ENCODE data around the gene ITPR2. TPM values are rescaled to one million over a fixed set of nuclear protein-coding genes. Genes with fewer than 3 reads are reported as not detected.
"Not testable (repeated sequence)": the region's sequence is repeated elsewhere in the genome, so short reads cannot be mapped to it uniquely, and the experiment has no call there.

The ITPR2 gene
- total RNA-seq (2014; rRNA removed; shearing (Covaris generic)) = 9.6 and 13.6 TPM in 2 replicates

- peak; percentile 95 for DNase-seq (ENCODE audit: low read depth)
Measured at GRCh38 chr12:26832822-26833742, at the start of gene ITPR2. Gene ITPR2 (minus strand): TSS chr12:26833194. CDS start chr12:26832781, 413 bp downstream.

GRCh38 chr12:26880625-26881024 lies 47.6 kb upstream of the ITPR2 start:
- no peak for DNase-seq (ENCODE audit: low read depth)

- peak; percentile 9 for DNase-seq (ENCODE audit: low read depth)
Measured at GRCh38 chr12:26878661-26879119, 45.7 kb upstream of the ITPR2 start.

- peak; percentile 3 for DNase-seq (ENCODE audit: low read depth)
Measured at GRCh38 chr12:26874501-26875296, 41.7 kb upstream of the ITPR2 start.

GRCh38 chr12:26872625-26873024 lies 39.6 kb upstream of the ITPR2 start:
- DNase-seq (ENCODE audit: low read depth) = no peak

GRCh38 chr12:26871985-26872384 lies 39.0 kb upstream of the ITPR2 start:
- no peak for DNase-seq (ENCODE audit: low read depth)

GRCh38 chr12:26870491-26871419 lies 37.8 kb upstream of the ITPR2 start:
- DNase-seq (ENCODE audit: low read depth) = peak; percentile 72

- DNase-seq (ENCODE audit: low read depth) = no peak
Measured at GRCh38 chr12:26869908-26870459, 37.0 kb upstream of the ITPR2 start.

- DNase-seq (ENCODE audit: low read depth) = no peak
Measured at GRCh38 chr12:26869104-26869494, 36.1 kb upstream of the ITPR2 start.

- DNase-seq (ENCODE audit: low read depth) = no peak
Measured at GRCh38 chr12:26868447-26869103, 35.6 kb upstream of the ITPR2 start.

- no peak for DNase-seq (ENCODE audit: low read depth)
Measured at GRCh38 chr12:26867080-26867479, 34.1 kb upstream of the ITPR2 start.

- DNase-seq (ENCODE audit: low read depth) = no peak
Measured at GRCh38 chr12:26863515-26863914, 30.5 kb upstream of the ITPR2 start.

- DNase-seq (ENCODE audit: low read depth) = not testable (repeated sequence)
Measured at GRCh38 chr12:26862787-26863186, 29.8 kb upstream of the ITPR2 start.

- DNase-seq (ENCODE audit: low read depth) = no peak
Measured at GRCh38 chr12:26861690-26862089, 28.7 kb upstream of the ITPR2 start.

- peak; percentile 3 for DNase-seq (ENCODE audit: low read depth)
Measured at GRCh38 chr12:26857465-26858176, 24.6 kb upstream of the ITPR2 start.

GRCh38 chr12:26855337-26855736 lies 22.3 kb upstream of the ITPR2 start:
- DNase-seq (ENCODE audit: low read depth) = no peak

GRCh38 chr12:26854031-26854390 lies 21.0 kb upstream of the ITPR2 start:
- no peak for DNase-seq (ENCODE audit: low read depth)

GRCh38 chr12:26853303-26854030 lies 20.5 kb upstream of the ITPR2 start:
- DNase-seq (ENCODE audit: low read depth) = peak; percentile 52

All from M059J (cell line).